H9 (cell line): ENCODE measurements around the gene ZSWIM8. TPM values are rescaled to one million over a fixed set of nuclear protein-coding genes. Genes with fewer than 3 reads are reported as not detected.

ENCODE experiments used
- DNase-seq: peaks from one replicate; pipeline ENCODE4 v3.0.0-alpha.2; 2017
- H2AFZ ChIP-seq: one replicate; pipeline ENCODE4 v1.6.1; 2013; ENCODE audit warnings: mild to moderate bottlenecking, low read length, control low read depth, moderate library complexity
- H2AK5ac ChIP-seq: 2 replicates; pipeline ENCODE4 v1.6.1; 2013; ENCODE audit warnings: low read length, control low read depth, mixed read lengths; ENCODE audit not compliant: insufficient read length
- H2BK120ac ChIP-seq: one replicate; pipeline ENCODE4 v1.6.1; 2013; ENCODE audit warnings: low read depth, mild to moderate bottlenecking, low read length, control low read depth, inconsistent platforms; ENCODE audit not compliant: poor library complexity, severe bottlenecking
- H2BK12ac ChIP-seq: 2 replicates; pipeline ENCODE4 v1.6.1; 2013; ENCODE audit warnings: low read length, control low read depth, mixed read lengths, low read depth; ENCODE audit not compliant: insufficient read length
- H2BK15ac ChIP-seq: 2 replicates; pipeline ENCODE4 v1.6.1; 2013; ENCODE audit warnings: low read depth, low read length, control low read depth
- H2BK20ac ChIP-seq: one replicate; pipeline ENCODE4 v1.6.1; 2013; ENCODE audit warnings: low read depth, mild to moderate bottlenecking, low read length, control low read depth, inconsistent platforms; ENCODE audit not compliant: poor library complexity, severe bottlenecking
- H2BK5ac ChIP-seq: 2 replicates; pipeline ENCODE4 v1.6.1; 2013; ENCODE audit warnings: low read length, control low read depth, mixed read lengths; ENCODE audit not compliant: insufficient read length
- H3K14ac ChIP-seq: 2 replicates; pipeline ENCODE4 v1.6.1; 2013; ENCODE audit warnings: low read length, control low read depth; ENCODE audit not compliant: insufficient read depth
- H3K18ac ChIP-seq: 2 replicates; pipeline ENCODE4 v1.6.1; 2013; ENCODE audit warnings: low read depth, mild to moderate bottlenecking, mixed read lengths, low read length, control low read depth; ENCODE audit not compliant: insufficient read length
- H3K23ac ChIP-seq: 2 replicates; pipeline ENCODE4 v1.6.1; 2013; ENCODE audit warnings: low read length, control low read depth, mixed read lengths, low read depth; ENCODE audit not compliant: insufficient read length
- H3K23me2 ChIP-seq: 2 replicates; pipeline ENCODE4 v1.6.1; 2013; ENCODE audit warnings: low read depth, mild to moderate bottlenecking, mixed read lengths, low read length, control low read depth; ENCODE audit not compliant: insufficient read length, poor library complexity, severe bottlenecking
- H3K27ac ChIP-seq: 2 replicates; pipeline ENCODE4 v1.5.1; 2013; ENCODE audit warnings: low read length, control low read depth, mixed read lengths, low read depth; ENCODE audit not compliant: insufficient read length
- H3K27me3 ChIP-seq: 2 replicates; pipeline ENCODE4 v1.6.1; 2013; ENCODE audit warnings: low read length, control low read depth, inconsistent platforms; ENCODE audit not compliant: insufficient read depth
- H3K4ac ChIP-seq: 2 replicates; pipeline ENCODE4 v1.6.1; 2013; ENCODE audit warnings: low read depth, mild to moderate bottlenecking, control low read depth, inconsistent platforms, low read length, moderate library complexity
- H3K4me1 ChIP-seq: 2 replicates; pipeline ENCODE4 v1.6.1; 2013; ENCODE audit warnings: low read length, control low read depth, inconsistent platforms; ENCODE audit not compliant: insufficient read depth
- H3K4me2 ChIP-seq: 2 replicates; pipeline ENCODE4 v1.6.1; 2013; ENCODE audit warnings: low read length, control low read depth, mixed read lengths; ENCODE audit not compliant: insufficient read length, insufficient read depth
- H3K56ac ChIP-seq: 2 replicates; pipeline ENCODE4 v1.6.1; 2013; ENCODE audit warnings: low read depth, mild to moderate bottlenecking, mixed read lengths, low read length, control low read depth; ENCODE audit not compliant: insufficient read length
- H3K79me1 ChIP-seq: 2 replicates; pipeline ENCODE4 v1.6.1; 2013; ENCODE audit warnings: low read depth, mild to moderate bottlenecking, moderate library complexity, low read length, control low read depth, inconsistent platforms; ENCODE audit not compliant: insufficient read depth, poor library complexity, severe bottlenecking
- H3K79me2 ChIP-seq: 2 replicates; pipeline ENCODE4 v1.6.1; 2013; ENCODE audit warnings: low read length, control low read depth, inconsistent platforms; ENCODE audit not compliant: insufficient read depth
- H3K9ac ChIP-seq: 2 replicates; pipeline ENCODE4 v1.6.1; 2013; ENCODE audit warnings: low read length, control low read depth, mixed read lengths; ENCODE audit not compliant: insufficient read length; ENCODE audit errors: extremely low read depth
- H3K9me3 ChIP-seq: one replicate; pipeline ENCODE4 v1.6.1; 2013; ENCODE audit warnings: low read depth, low read length, inconsistent platforms; ENCODE audit not compliant: control insufficient read depth
- H3T11ph ChIP-seq: one replicate; pipeline ENCODE4 v1.6.1; 2013; ENCODE audit warnings: mild to moderate bottlenecking, low read length, control low read depth, inconsistent platforms
- H4K20me1 ChIP-seq: one replicate; pipeline ENCODE4 v1.6.1; 2013; ENCODE audit not compliant: control insufficient read depth, insufficient read length, insufficient read depth
- H4K5ac ChIP-seq: 2 replicates; pipeline ENCODE4 v1.6.1; 2013; ENCODE audit warnings: low read depth, mild to moderate bottlenecking, mixed read lengths, low read length, control low read depth; ENCODE audit not compliant: insufficient read length
- H4K8ac ChIP-seq: replicated peaks from 2 replicates; pipeline ENCODE4 v1.6.1; 2013; ENCODE audit warnings: low read length, control low read depth, mixed read lengths, low read depth; ENCODE audit not compliant: insufficient read length
- H4K91ac ChIP-seq: 2 replicates; pipeline ENCODE4 v1.6.1; 2013; ENCODE audit warnings: low read depth, mild to moderate bottlenecking, moderate library complexity, mixed read lengths, low read length, control low read depth; ENCODE audit not compliant: insufficient read length
- H3K27ac Mint-ChIP-seq, 3 experiments: 2 replicates in 2 of 3; 3 replicates in 1 of 3; pipeline ENCODE4 v1.8.0; 2020 to 2021; ENCODE audit warnings: mixed read lengths in 3 of 3, mild to moderate bottlenecking in 1 of 3, moderate library complexity in 1 of 3
- H3K27me3 Mint-ChIP-seq: 2 replicates; pipeline ENCODE4 v1.8.0; 2021; ENCODE audit warnings: low read depth, mild to moderate bottlenecking, moderate library complexity, mixed read lengths
- H3K36me3 Mint-ChIP-seq, 3 experiments: 2 replicates in 2 of 3; 3 replicates in 1 of 3; pipeline ENCODE4 v1.8.0; 2020 to 2021; ENCODE audit warnings: low read depth in 3 of 3, mixed read lengths in 3 of 3; ENCODE audit not compliant: insufficient read depth in 1 of 3
- H3K4me1 Mint-ChIP-seq, 2 experiments: 2 replicates each; pipeline ENCODE4 v1.8.0; 2020; ENCODE audit warnings: mixed read lengths in 2 of 2
- H3K4me3 Mint-ChIP-seq, 2 experiments: 2 replicates in 1 of 2; 3 replicates in 1 of 2; pipeline ENCODE4 v1.8.0; 2020 to 2021; ENCODE audit warnings: mild to moderate bottlenecking in 2 of 2, mixed read lengths in 2 of 2, moderate library complexity in 1 of 2
- H3K9me3 Mint-ChIP-seq, 2 experiments: 2 replicates in 1 of 2; 3 replicates in 1 of 2; pipeline ENCODE4 v1.8.0; 2020; ENCODE audit warnings: mild to moderate bottlenecking in 2 of 2, mixed read lengths in 2 of 2, moderate library complexity in 1 of 2
- WGBS: extraction: QIAGEN DNeasy Blood & Tissue Kit; methylation state at CpG from one replicate; pipeline ENCODE4 v1.1.7; 2013; ENCODE audit warnings: missing lambda C conversion rate, low lambda C conversion rate, mixed read lengths; ENCODE audit not compliant: insufficient read length; ENCODE audit errors: extremely low coverage; 5-methylcytosine and 5-hydroxymethylcytosine counted together
- total RNA-seq: library from RNA; stranded (reverse); gene quantifications from 2 replicates; pipeline ENCODE4 v1.2.1, GENCODE V29; 2021
- TF ChIP-seq, protein P1 (sequence below): fragments of 200-600 bp; sonication (generic); conservative IDR thresholded peaks from 3 replicates; pipeline ENCODE4 v1.8.0; 2021; ENCODE audit warnings: antibody characterized with exemption, mild to moderate bottlenecking

ZSWIM8 gene
- total RNA-seq, 1 experiment from 2014 or later: 41.0 TPM

- H3K27me3 Mint-ChIP-seq: no peaks in the 10 kb centered on the region
Observed at GRCh38 chr10:73819081-73819480, 33.7 kb downstream of the ZSWIM8 start.

More at GRCh38 chr10:73819081-73819480, 33.7 kb downstream of the ZSWIM8 start:
- WGBS: no CpG with 5 or more reads among the region's 5 CpGs
- H3K23me2 ChIP-seq: no peaks in the 10 kb centered on the region
- no peak overlapping the region for H4K8ac ChIP-seq
- no peak overlapping the region for H4K5ac ChIP-seq
- no peak overlapping the region for H3K56ac ChIP-seq
- no peak overlapping the region for H3K23ac ChIP-seq
- H3K4me1 ChIP-seq: no peaks in the 10 kb centered on the region
- H3K36me3 Mint-ChIP-seq: peaks cover 16 to 59% (median 28%) of the 10 kb centered on the region in 3 experiments; a peak in 6 of 7 replicates
- H3K14ac ChIP-seq: no peak overlapping the region; the same call in 1 of the 2 replicates
- H3K79me1 ChIP-seq: no peaks in the 10 kb centered on the region
- H2BK5ac ChIP-seq: no peak overlapping the region
- H3K18ac ChIP-seq: no peak overlapping the region
- no peak overlapping the region for H2AFZ ChIP-seq
- peak overlapping the region in 1 of 3 experiments; percentile 81; a peak in 2 of 7 replicates for H3K27ac Mint-ChIP-seq
- H2AK5ac ChIP-seq: no peak overlapping the region
- no peak overlapping the region for H4K91ac ChIP-seq
- H3K79me2 ChIP-seq: no peaks in the 10 kb centered on the region
- H3K9ac ChIP-seq: no peak overlapping the region
- H3K4me1 Mint-ChIP-seq: 0 out of 4 replicates have a peak, but pooled peaks cover 0 to 3% of the 10 kb centered on the region in 2 experiments
- DNase-seq: no peak
- no peaks in the 10 kb centered on the region for H3K27me3 ChIP-seq
- H3K4ac ChIP-seq: no peak overlapping the region
- no peak overlapping the region for H3K4me3 Mint-ChIP-seq
- no peaks in the 10 kb centered on the region for H3K9me3 Mint-ChIP-seq
- H4K20me1 ChIP-seq: no peaks in the 10 kb centered on the region
- TF ChIP-seq, protein P1, sequence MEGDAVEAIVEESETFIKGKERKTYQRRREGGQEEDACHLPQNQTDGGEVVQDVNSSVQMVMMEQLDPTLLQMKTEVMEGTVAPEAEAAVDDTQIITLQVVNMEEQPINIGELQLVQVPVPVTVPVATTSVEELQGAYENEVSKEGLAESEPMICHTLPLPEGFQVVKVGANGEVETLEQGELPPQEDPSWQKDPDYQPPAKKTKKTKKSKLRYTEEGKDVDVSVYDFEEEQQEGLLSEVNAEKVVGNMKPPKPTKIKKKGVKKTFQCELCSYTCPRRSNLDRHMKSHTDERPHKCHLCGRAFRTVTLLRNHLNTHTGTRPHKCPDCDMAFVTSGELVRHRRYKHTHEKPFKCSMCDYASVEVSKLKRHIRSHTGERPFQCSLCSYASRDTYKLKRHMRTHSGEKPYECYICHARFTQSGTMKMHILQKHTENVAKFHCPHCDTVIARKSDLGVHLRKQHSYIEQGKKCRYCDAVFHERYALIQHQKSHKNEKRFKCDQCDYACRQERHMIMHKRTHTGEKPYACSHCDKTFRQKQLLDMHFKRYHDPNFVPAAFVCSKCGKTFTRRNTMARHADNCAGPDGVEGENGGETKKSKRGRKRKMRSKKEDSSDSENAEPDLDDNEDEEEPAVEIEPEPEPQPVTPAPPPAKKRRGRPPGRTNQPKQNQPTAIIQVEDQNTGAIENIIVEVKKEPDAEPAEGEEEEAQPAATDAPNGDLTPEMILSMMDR: no peak
- no peak overlapping the region for H2BK12ac ChIP-seq
- no peak overlapping the region for H3K27ac ChIP-seq
- H3K9me3 ChIP-seq: no peaks in the 10 kb centered on the region
- no peak overlapping the region for H3T11ph ChIP-seq
- no peak overlapping the region for H2BK120ac ChIP-seq
- no peak overlapping the region for H2BK15ac ChIP-seq
- H3K4me2 ChIP-seq: no peak overlapping the region
- no peak overlapping the region for H2BK20ac ChIP-seq
